PFSK-1 (cell line): ENCODE results near the gene C15orf40.

Experiments
- POLR2AphosphoS5 ChIP-seq: IDR thresholded peaks from 2 replicates; pipeline ENCODE4 v1.6.1; 2012; ENCODE audit warnings: low read depth, mild to moderate bottlenecking, control low read depth, low read length, moderate library complexity
- SIN3A ChIP-seq: IDR thresholded peaks from 2 replicates; pipeline ENCODE4 v1.6.1; 2012; ENCODE audit warnings: mild to moderate bottlenecking, low read length, moderate library complexity, borderline replicate concordance; ENCODE audit not compliant: insufficient read depth
- TAF1 ChIP-seq: IDR thresholded peaks from 2 replicates; pipeline ENCODE4 v1.6.1; 2012; ENCODE audit warnings: low read length, control low read depth, borderline replicate concordance; ENCODE audit not compliant: insufficient read depth
- TF ChIP-seq, protein P1 (sequence below), 2 experiments: IDR thresholded peaks; 2 replicates each; pipeline versions ENCODE4 v1.6.1 to v1.8.0; 2011 to 2012; ENCODE audit warnings: low read depth in 2 of 2, low read length in 2 of 2, control low read depth in 1 of 2, inconsistent platforms in 1 of 2, mild to moderate bottlenecking in 1 of 2, moderate library complexity in 1 of 2; ENCODE audit not compliant: insufficient read depth in 1 of 2

DNA sequence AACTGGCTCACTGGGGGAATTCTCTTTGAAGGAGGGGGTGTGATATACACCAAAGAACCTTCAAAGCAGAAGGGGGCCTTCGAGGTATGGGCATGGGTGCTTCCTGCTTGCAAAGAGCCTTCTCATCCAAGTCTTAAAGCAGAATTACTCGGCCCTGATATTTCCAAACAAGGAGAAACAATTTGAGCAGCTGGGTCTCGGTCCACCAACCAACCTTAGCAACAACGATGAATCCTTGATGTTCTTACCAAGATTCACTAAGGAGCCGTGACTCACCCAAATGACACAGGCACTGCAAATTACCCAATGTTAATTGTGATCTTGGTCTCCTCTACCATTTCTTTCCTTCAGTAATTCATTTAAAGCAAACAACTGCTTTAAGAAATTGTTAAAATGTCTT, 66.6 kb downstream of the C15orf40 start:
- no peak for TF ChIP-seq POLR2AphosphoS5
- TF ChIP-seq, protein P1, sequence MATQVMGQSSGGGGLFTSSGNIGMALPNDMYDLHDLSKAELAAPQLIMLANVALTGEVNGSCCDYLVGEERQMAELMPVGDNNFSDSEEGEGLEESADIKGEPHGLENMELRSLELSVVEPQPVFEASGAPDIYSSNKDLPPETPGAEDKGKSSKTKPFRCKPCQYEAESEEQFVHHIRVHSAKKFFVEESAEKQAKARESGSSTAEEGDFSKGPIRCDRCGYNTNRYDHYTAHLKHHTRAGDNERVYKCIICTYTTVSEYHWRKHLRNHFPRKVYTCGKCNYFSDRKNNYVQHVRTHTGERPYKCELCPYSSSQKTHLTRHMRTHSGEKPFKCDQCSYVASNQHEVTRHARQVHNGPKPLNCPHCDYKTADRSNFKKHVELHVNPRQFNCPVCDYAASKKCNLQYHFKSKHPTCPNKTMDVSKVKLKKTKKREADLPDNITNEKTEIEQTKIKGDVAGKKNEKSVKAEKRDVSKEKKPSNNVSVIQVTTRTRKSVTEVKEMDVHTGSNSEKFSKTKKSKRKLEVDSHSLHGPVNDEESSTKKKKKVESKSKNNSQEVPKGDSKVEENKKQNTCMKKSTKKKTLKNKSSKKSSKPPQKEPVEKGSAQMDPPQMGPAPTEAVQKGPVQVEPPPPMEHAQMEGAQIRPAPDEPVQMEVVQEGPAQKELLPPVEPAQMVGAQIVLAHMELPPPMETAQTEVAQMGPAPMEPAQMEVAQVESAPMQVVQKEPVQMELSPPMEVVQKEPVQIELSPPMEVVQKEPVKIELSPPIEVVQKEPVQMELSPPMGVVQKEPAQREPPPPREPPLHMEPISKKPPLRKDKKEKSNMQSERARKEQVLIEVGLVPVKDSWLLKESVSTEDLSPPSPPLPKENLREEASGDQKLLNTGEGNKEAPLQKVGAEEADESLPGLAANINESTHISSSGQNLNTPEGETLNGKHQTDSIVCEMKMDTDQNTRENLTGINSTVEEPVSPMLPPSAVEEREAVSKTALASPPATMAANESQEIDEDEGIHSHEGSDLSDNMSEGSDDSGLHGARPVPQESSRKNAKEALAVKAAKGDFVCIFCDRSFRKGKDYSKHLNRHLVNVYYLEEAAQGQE (IDR thresholded peaks at IDR 0.05; ENCODE audit: insufficient read depth in 1 of 2, low read depth in 2 of 2, low read length in 2 of 2) = no peak
- no peak for TF ChIP-seq SIN3A
- no peak for TF ChIP-seq TAF1
